HL-60 (cell line): ENCODE data around the gene ETFA.

ENCODE experiments used
- POLR2AphosphoS5 ChIP-seq: IDR thresholded peaks from 2 replicates; pipeline ENCODE4 v1.6.1; 2012; ENCODE audit warnings: low read depth
- SPI1 ChIP-seq: IDR thresholded peaks from 2 replicates; pipeline ENCODE4 v1.6.1; 2012; ENCODE audit warnings: low read depth, mild to moderate bottlenecking, borderline replicate concordance
- TF ChIP-seq, protein P1 (sequence below): IDR thresholded peaks from one replicate; pipeline ENCODE4 v1.5.1; 2011; ENCODE audit warnings: low read length, control low read depth, inconsistent platforms; ENCODE audit not compliant: insufficient read depth
- TF ChIP-seq, protein P2 (sequence below): IDR thresholded peaks from 2 replicates; pipeline ENCODE4 v1.6.1; 2012; ENCODE audit warnings: low read depth; ENCODE audit not compliant: insufficient replicate concordance

DNA sequence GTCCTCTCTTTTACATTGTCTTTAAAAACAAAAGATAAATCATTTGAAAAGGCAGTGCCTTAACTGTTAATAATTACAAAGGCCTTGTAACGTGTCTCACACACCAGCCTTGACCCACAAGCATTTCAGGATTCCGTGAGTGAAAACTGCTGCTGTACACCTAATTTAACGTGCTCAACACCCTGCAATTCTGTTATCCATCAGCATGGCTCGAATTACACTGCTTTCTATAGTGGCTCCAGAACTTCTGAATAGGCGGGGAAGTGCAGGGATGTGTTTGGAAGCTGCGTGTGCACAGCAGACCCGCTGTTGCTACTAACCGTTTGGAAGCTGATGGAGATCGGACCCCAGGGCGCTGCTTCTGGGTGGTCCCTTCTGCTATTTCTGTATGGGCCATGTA lies 9.9 kb upstream of the ETFA start:
- TF ChIP-seq, protein P1, sequence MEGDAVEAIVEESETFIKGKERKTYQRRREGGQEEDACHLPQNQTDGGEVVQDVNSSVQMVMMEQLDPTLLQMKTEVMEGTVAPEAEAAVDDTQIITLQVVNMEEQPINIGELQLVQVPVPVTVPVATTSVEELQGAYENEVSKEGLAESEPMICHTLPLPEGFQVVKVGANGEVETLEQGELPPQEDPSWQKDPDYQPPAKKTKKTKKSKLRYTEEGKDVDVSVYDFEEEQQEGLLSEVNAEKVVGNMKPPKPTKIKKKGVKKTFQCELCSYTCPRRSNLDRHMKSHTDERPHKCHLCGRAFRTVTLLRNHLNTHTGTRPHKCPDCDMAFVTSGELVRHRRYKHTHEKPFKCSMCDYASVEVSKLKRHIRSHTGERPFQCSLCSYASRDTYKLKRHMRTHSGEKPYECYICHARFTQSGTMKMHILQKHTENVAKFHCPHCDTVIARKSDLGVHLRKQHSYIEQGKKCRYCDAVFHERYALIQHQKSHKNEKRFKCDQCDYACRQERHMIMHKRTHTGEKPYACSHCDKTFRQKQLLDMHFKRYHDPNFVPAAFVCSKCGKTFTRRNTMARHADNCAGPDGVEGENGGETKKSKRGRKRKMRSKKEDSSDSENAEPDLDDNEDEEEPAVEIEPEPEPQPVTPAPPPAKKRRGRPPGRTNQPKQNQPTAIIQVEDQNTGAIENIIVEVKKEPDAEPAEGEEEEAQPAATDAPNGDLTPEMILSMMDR: no peak
- no peak for TF ChIP-seq POLR2AphosphoS5
- TF ChIP-seq, protein P2, sequence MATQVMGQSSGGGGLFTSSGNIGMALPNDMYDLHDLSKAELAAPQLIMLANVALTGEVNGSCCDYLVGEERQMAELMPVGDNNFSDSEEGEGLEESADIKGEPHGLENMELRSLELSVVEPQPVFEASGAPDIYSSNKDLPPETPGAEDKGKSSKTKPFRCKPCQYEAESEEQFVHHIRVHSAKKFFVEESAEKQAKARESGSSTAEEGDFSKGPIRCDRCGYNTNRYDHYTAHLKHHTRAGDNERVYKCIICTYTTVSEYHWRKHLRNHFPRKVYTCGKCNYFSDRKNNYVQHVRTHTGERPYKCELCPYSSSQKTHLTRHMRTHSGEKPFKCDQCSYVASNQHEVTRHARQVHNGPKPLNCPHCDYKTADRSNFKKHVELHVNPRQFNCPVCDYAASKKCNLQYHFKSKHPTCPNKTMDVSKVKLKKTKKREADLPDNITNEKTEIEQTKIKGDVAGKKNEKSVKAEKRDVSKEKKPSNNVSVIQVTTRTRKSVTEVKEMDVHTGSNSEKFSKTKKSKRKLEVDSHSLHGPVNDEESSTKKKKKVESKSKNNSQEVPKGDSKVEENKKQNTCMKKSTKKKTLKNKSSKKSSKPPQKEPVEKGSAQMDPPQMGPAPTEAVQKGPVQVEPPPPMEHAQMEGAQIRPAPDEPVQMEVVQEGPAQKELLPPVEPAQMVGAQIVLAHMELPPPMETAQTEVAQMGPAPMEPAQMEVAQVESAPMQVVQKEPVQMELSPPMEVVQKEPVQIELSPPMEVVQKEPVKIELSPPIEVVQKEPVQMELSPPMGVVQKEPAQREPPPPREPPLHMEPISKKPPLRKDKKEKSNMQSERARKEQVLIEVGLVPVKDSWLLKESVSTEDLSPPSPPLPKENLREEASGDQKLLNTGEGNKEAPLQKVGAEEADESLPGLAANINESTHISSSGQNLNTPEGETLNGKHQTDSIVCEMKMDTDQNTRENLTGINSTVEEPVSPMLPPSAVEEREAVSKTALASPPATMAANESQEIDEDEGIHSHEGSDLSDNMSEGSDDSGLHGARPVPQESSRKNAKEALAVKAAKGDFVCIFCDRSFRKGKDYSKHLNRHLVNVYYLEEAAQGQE: no peak
- no peak for TF ChIP-seq SPI1
